ENCODE measurements around the gene GNA14. TPM values are rescaled to one million over a fixed set of nuclear protein-coding genes. Genes with fewer than 3 reads are reported as not detected.

The GNA14 gene
- total RNA-seq, 1 experiment from 2014 or later, result not detected

- Histone ChIP-seq H3K9me3 (ENCODE audit: low read length) (no peaks in the 10 kb centered on the region), H3K4me3 (ENCODE audit: low read length) (no peak overlapping the region), H3K4me2 (ENCODE audit: low read depth, low read length, poor library complexity, severe bottlenecking) (no peak overlapping the region), H3K79me2 (ENCODE audit: low read length) (no peaks in the 10 kb centered on the region), H2AFZ (ENCODE audit: low read length) (no peak overlapping the region), H4K20me1 (ENCODE audit: insufficient read depth, low read depth, low read length) (no peaks in the 10 kb centered on the region), H3K4me1 (ENCODE audit: low read length) (peaks cover 6% of the 10 kb centered on the region), H3K36me3 (ENCODE audit: insufficient read depth, low read length) (no peaks in the 10 kb centered on the region), H3K27ac (ENCODE audit: low read length) (no peak overlapping the region), H3K27me3 (ENCODE audit: low read length) (no peaks in the 10 kb centered on the region), H3K9ac (ENCODE audit: low read length) (no peak overlapping the region), H3K9me2 (replicated peaks; ENCODE audit: insufficient read depth, low read length) (no peaks in the 10 kb centered on the region)
- DNase-seq, result peak; percentile 83
These were observed 214.3 kb downstream of the GNA14 start for GRCh38 chr9:77433675-77434445.

GRCh38 chr9:77432053-77432452, 216.1 kb downstream of the GNA14 start:
- H3K9ac ChIP-seq (ENCODE audit: low read length), result no peak overlapping the region
- H3K9me2 ChIP-seq (replicated peaks; ENCODE audit: insufficient read depth, low read length), result no peaks in the 10 kb centered on the region
- no peak overlapping the region for H3K27ac ChIP-seq (ENCODE audit: low read length)
- no peaks in the 10 kb centered on the region for H4K20me1 ChIP-seq (ENCODE audit: insufficient read depth, low read depth, low read length)
- no peak for DNase-seq
- H3K4me3 ChIP-seq (ENCODE audit: low read length), result no peak overlapping the region
- no peaks in the 10 kb centered on the region for H3K27me3 ChIP-seq (ENCODE audit: low read length)
- no peak overlapping the region for H2AFZ ChIP-seq (ENCODE audit: low read length)
- no peak overlapping the region for H3K4me2 ChIP-seq (ENCODE audit: low read depth, low read length, poor library complexity, severe bottlenecking)
- H3K4me1 ChIP-seq (ENCODE audit: low read length), result peaks cover 6% of the 10 kb centered on the region
- H3K79me2 ChIP-seq (ENCODE audit: low read length), result no peaks in the 10 kb centered on the region
- no peaks in the 10 kb centered on the region for H3K36me3 ChIP-seq (ENCODE audit: insufficient read depth, low read length)
- no peaks in the 10 kb centered on the region for H3K9me3 ChIP-seq (ENCODE audit: low read length)

GRCh38 chr9:77429928-77430327, 218.2 kb downstream of the GNA14 start:
- H4K20me1 ChIP-seq (ENCODE audit: insufficient read depth, low read depth, low read length), result no peaks in the 10 kb centered on the region
- no peak for DNase-seq
- no peak overlapping the region for H2AFZ ChIP-seq (ENCODE audit: low read length)
- H3K79me2 ChIP-seq (ENCODE audit: low read length), result no peaks in the 10 kb centered on the region
- H3K36me3 ChIP-seq (ENCODE audit: insufficient read depth, low read length), result no peaks in the 10 kb centered on the region
- H3K9ac ChIP-seq (ENCODE audit: low read length), result no peak overlapping the region
- no peak overlapping the region for H3K27ac ChIP-seq (ENCODE audit: low read length)
- H3K9me2 ChIP-seq (replicated peaks; ENCODE audit: insufficient read depth, low read length), result no peaks in the 10 kb centered on the region
- peaks cover 6% of the 10 kb centered on the region for H3K4me1 ChIP-seq (ENCODE audit: low read length)
- no peak overlapping the region for H3K4me3 ChIP-seq (ENCODE audit: low read length)
- H3K9me3 ChIP-seq (ENCODE audit: low read length), result no peaks in the 10 kb centered on the region
- no peak overlapping the region for H3K4me2 ChIP-seq (ENCODE audit: low read depth, low read length, poor library complexity, severe bottlenecking)
- no peaks in the 10 kb centered on the region for H3K27me3 ChIP-seq (ENCODE audit: low read length)

DNA sequence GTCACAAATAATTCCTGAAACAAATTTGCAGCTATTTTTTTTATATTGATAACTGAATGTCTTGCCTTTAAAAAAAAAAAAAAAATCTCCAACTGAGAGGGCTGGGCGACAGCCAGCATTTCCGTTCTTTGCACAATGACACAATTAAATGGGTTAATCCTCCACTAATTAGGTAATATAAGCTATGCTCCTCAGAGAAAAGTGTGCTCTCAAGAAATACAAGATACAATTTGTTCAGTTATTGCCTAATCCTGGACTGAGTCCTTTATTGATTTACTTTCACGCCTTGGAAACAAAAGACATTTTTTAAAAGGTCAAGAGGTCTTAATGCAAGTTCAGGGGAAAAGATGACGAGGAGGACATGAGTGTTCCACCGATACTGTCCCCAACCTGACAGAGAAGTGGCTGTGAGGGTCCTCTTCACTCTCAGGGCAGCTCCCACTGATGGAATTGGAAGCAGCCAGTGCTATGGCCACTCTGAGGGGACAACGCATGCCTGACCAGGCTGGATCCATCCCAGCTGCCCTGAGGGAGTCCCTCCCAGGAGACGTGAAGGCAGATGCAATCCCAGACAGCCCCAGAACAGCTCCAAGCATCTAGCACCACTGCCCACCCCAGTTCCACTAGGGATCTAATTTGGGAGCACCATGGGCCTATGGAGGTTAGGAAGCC, 220.7 kb downstream of the GNA14 start:
- Histone ChIP-seq H3K9me2 (replicated peaks; ENCODE audit: insufficient read depth, low read length) (no peaks in the 10 kb centered on the region), H3K27ac (ENCODE audit: low read length) (no peak overlapping the region), H4K20me1 (ENCODE audit: insufficient read depth, low read depth, low read length) (no peaks in the 10 kb centered on the region), H3K27me3 (ENCODE audit: low read length) (no peaks in the 10 kb centered on the region), H3K9ac (ENCODE audit: low read length) (no peak overlapping the region), H3K4me2 (ENCODE audit: low read depth, low read length, poor library complexity, severe bottlenecking) (no peak overlapping the region), H3K4me3 (ENCODE audit: low read length) (no peak overlapping the region), H3K36me3 (ENCODE audit: insufficient read depth, low read length) (no peaks in the 10 kb centered on the region), H3K79me2 (ENCODE audit: low read length) (no peaks in the 10 kb centered on the region), H3K4me1 (ENCODE audit: low read length) (no peaks in the 10 kb centered on the region), H2AFZ (ENCODE audit: low read length) (no peak overlapping the region), H3K9me3 (ENCODE audit: low read length) (no peaks in the 10 kb centered on the region)
- DNase-seq, result no peak

DNA sequence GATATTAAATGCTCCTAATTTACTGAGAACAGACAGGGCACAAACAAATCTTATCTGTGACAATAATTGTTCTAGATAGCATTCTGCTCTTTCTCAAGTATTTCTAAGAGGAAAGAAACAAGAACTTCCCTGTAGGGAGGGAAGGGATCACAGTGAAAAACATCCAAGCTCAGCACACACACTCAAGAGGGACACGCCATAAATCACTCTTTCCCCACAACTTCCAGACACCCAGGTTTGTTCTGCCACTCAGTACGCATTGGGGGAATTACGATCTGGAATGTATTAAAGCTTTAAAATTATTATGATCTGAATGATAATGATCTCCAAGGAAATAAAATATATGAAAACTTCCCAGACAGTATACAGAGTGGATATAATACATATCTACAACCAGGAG, 221.4 kb downstream of the GNA14 start:
- no peak overlapping the region for H3K4me2 ChIP-seq (ENCODE audit: low read depth, low read length, poor library complexity, severe bottlenecking)
- no peaks in the 10 kb centered on the region for H4K20me1 ChIP-seq (ENCODE audit: insufficient read depth, low read depth, low read length)
- no peak overlapping the region for H2AFZ ChIP-seq (ENCODE audit: low read length)
- H3K79me2 ChIP-seq (ENCODE audit: low read length), result no peaks in the 10 kb centered on the region
- no peaks in the 10 kb centered on the region for H3K36me3 ChIP-seq (ENCODE audit: insufficient read depth, low read length)
- DNase-seq, result no peak
- no peak overlapping the region for H3K27ac ChIP-seq (ENCODE audit: low read length)
- no peaks in the 10 kb centered on the region for H3K9me3 ChIP-seq (ENCODE audit: low read length)
- H3K4me3 ChIP-seq (ENCODE audit: low read length), result no peak overlapping the region
- H3K9me2 ChIP-seq (replicated peaks; ENCODE audit: insufficient read depth, low read length), result no peaks in the 10 kb centered on the region
- no peaks in the 10 kb centered on the region for H3K4me1 ChIP-seq (ENCODE audit: low read length)
- H3K9ac ChIP-seq (ENCODE audit: low read length), result no peak overlapping the region
- H3K27me3 ChIP-seq (ENCODE audit: low read length), result no peaks in the 10 kb centered on the region

GRCh38 chr9:77424993-77425392, 223.1 kb downstream of the GNA14 start:
- H4K20me1 ChIP-seq (ENCODE audit: insufficient read depth, low read depth, low read length), result no peaks in the 10 kb centered on the region
- H3K9me2 ChIP-seq (replicated peaks; ENCODE audit: insufficient read depth, low read length), result no peaks in the 10 kb centered on the region
- no peak overlapping the region for H3K27ac ChIP-seq (ENCODE audit: low read length)
- no peak overlapping the region for H3K9ac ChIP-seq (ENCODE audit: low read length)
- H3K79me2 ChIP-seq (ENCODE audit: low read length), result no peaks in the 10 kb centered on the region
- H3K4me3 ChIP-seq (ENCODE audit: low read length), result no peak overlapping the region
- no peaks in the 10 kb centered on the region for H3K9me3 ChIP-seq (ENCODE audit: low read length)
- H2AFZ ChIP-seq (ENCODE audit: low read length), result no peak overlapping the region
- DNase-seq, result no peak
- no peaks in the 10 kb centered on the region for H3K4me1 ChIP-seq (ENCODE audit: low read length)
- H3K4me2 ChIP-seq (ENCODE audit: low read depth, low read length, poor library complexity, severe bottlenecking), result no peak overlapping the region
- H3K27me3 ChIP-seq (ENCODE audit: low read length), result no peaks in the 10 kb centered on the region
- no peaks in the 10 kb centered on the region for H3K36me3 ChIP-seq (ENCODE audit: insufficient read depth, low read length)

- DNase-seq, result no peak
- Histone ChIP-seq H3K9me2 (replicated peaks; ENCODE audit: insufficient read depth, low read length) (no peaks in the 10 kb centered on the region), H2AFZ (ENCODE audit: low read length) (no peak overlapping the region), H3K36me3 (ENCODE audit: insufficient read depth, low read length) (no peaks in the 10 kb centered on the region), H3K4me2 (ENCODE audit: low read depth, low read length, poor library complexity, severe bottlenecking) (no peak overlapping the region), H3K4me3 (ENCODE audit: low read length) (no peak overlapping the region), H3K4me1 (ENCODE audit: low read length) (no peaks in the 10 kb centered on the region; the same call in 1 of the 2 replicates), H4K20me1 (ENCODE audit: insufficient read depth, low read depth, low read length) (no peaks in the 10 kb centered on the region), H3K79me2 (ENCODE audit: low read length) (no peaks in the 10 kb centered on the region), H3K27ac (ENCODE audit: low read length) (no peak overlapping the region), H3K9me3 (ENCODE audit: low read length) (no peaks in the 10 kb centered on the region), H3K27me3 (ENCODE audit: low read length) (no peaks in the 10 kb centered on the region), H3K9ac (ENCODE audit: low read length) (no peak overlapping the region)
These were observed 224.3 kb downstream of the GNA14 start for GRCh38 chr9:77423841-77424240.

DNA sequence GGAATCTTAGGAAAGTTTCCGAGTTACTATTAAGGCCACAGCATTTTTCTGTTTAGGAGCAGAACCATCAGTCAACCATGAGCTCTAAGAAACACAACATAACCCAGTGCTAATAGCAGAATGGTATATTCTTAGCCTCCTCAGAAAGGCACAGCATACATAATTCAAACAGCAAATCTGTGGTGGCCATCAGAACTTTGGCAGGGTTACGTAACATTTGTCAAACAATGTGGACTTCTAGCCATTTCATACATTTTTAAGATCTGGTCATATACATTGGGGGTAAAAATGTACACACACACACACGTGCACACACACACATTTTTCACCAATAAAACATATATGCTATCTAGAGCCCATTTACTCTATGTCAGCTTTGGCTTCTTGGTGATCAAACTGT, 225.2 kb downstream of the GNA14 start:
- Histone ChIP-seq H3K9me2 (replicated peaks; ENCODE audit: insufficient read depth, low read length) (no peaks in the 10 kb centered on the region), H3K79me2 (ENCODE audit: low read length) (no peaks in the 10 kb centered on the region), H4K20me1 (ENCODE audit: insufficient read depth, low read depth, low read length) (no peaks in the 10 kb centered on the region), H3K36me3 (ENCODE audit: insufficient read depth, low read length) (no peaks in the 10 kb centered on the region), H3K27ac (ENCODE audit: low read length) (no peak overlapping the region), H3K4me1 (ENCODE audit: low read length) (no peaks in the 10 kb centered on the region; the same call in 1 of the 2 replicates), H3K9ac (ENCODE audit: low read length) (no peak overlapping the region), H2AFZ (ENCODE audit: low read length) (no peak overlapping the region), H3K9me3 (ENCODE audit: low read length) (no peaks in the 10 kb centered on the region), H3K4me3 (ENCODE audit: low read length) (no peak overlapping the region), H3K27me3 (ENCODE audit: low read length) (no peaks in the 10 kb centered on the region), H3K4me2 (ENCODE audit: low read depth, low read length, poor library complexity, severe bottlenecking) (no peak overlapping the region)
- no peak for DNase-seq

Measured in Karpas-422 (cell line).